Measurements from ENCODE around the gene ZC3H18. TPM values are rescaled to one million over a fixed set of nuclear protein-coding genes. Genes with fewer than 3 reads are reported as not detected.

ZC3H18 gene
- total RNA-seq, 1 experiment from 2014 or later = 7.9 TPM

- DNase-seq (ENCODE audit: low read depth) = no peak
These were observed 10.2 kb downstream of the ZC3H18 start for GRCh38 chr16:88580371-88580770.

- DNase-seq (ENCODE audit: low read depth) = no peak
These were observed 10.8 kb downstream of the ZC3H18 start for GRCh38 chr16:88581033-88581432.

- no peak for DNase-seq (ENCODE audit: low read depth)
These were observed 12.8 kb downstream of the ZC3H18 start for GRCh38 chr16:88582912-88583575.

GRCh38 chr16:88584676-88585075, 14.5 kb downstream of the ZC3H18 start:
- DNase-seq (ENCODE audit: low read depth) = no peak

GRCh38 chr16:88585269-88585668, 15.1 kb downstream of the ZC3H18 start:
- DNase-seq (ENCODE audit: low read depth) = no peak

- DNase-seq (ENCODE audit: low read depth) = no peak
These were observed 15.9 kb downstream of the ZC3H18 start for GRCh38 chr16:88585927-88586581.

- no peak for DNase-seq (ENCODE audit: low read depth)
These were observed 17.9 kb downstream of the ZC3H18 start for GRCh38 chr16:88588148-88588547.

GRCh38 chr16:88588754-88589153, 18.6 kb downstream of the ZC3H18 start:
- DNase-seq (ENCODE audit: low read depth) = no peak

- DNase-seq (ENCODE audit: low read depth) = no peak
These were observed 19.2 kb downstream of the ZC3H18 start for GRCh38 chr16:88589441-88589840.

- DNase-seq (ENCODE audit: low read depth) = no peak
These were observed 21.4 kb downstream of the ZC3H18 start for GRCh38 chr16:88591577-88592021.

GRCh38 chr16:88593061-88593460, 22.9 kb downstream of the ZC3H18 start:
- no peak for DNase-seq (ENCODE audit: low read depth)

- no peak for DNase-seq (ENCODE audit: low read depth)
These were observed 23.3 kb downstream of the ZC3H18 start for GRCh38 chr16:88593489-88593888.

- no peak for DNase-seq (ENCODE audit: low read depth)
These were observed 23.7 kb downstream of the ZC3H18 start for GRCh38 chr16:88593910-88594309.

- DNase-seq (ENCODE audit: low read depth) = no peak
These were observed 24.9 kb downstream of the ZC3H18 start for GRCh38 chr16:88595101-88595500.

- DNase-seq (ENCODE audit: low read depth) = no peak
These were observed 25.7 kb downstream of the ZC3H18 start for GRCh38 chr16:88595921-88596320.

- no peak for DNase-seq (ENCODE audit: low read depth)
These were observed 26.3 kb downstream of the ZC3H18 start for GRCh38 chr16:88596483-88596882.

- no peak for DNase-seq (ENCODE audit: low read depth)
These were observed 27.8 kb downstream of the ZC3H18 start for GRCh38 chr16:88597856-88598491.

- no peak for DNase-seq (ENCODE audit: low read depth)
These were observed 29.0 kb downstream of the ZC3H18 start for GRCh38 chr16:88599092-88599733.

GRCh38 chr16:88599825-88600538, 29.8 kb downstream of the ZC3H18 start:
- DNase-seq (ENCODE audit: low read depth) = no peak

GRCh38 chr16:88600539-88600896, 30.3 kb downstream of the ZC3H18 start:
- no peak for DNase-seq (ENCODE audit: low read depth)

- no peak for DNase-seq (ENCODE audit: low read depth)
These were observed 31.3 kb downstream of the ZC3H18 start for GRCh38 chr16:88601313-88602036.

Measured in RPMI7951 (cell line).